Measurements from ENCODE around the gene TPK1. TPM values are rescaled to one million over a fixed set of nuclear protein-coding genes. Genes with fewer than 3 reads are reported as not detected.

The TPK1 gene
- total RNA-seq (1 to 10 TPM; 7.4 to 8.8 (median 7.9) TPM), polyA plus RNA-seq (5.5 TPM)
- long read RNA-seq, donor 1, partial matches to known transcripts: 1 of 12 reads
- long read RNA-seq, donor 1, other reads (novel, unspliced or antisense): 8 of 12 reads
- long read RNA-seq, donor 2, partial matches to known transcripts: 1 of 4 reads
- long read RNA-seq, donor 2, other reads (novel, unspliced or antisense): 3 of 4 reads
- long read RNA-seq, donor 3, partial matches to known transcripts: 1 of 10 reads
- long read RNA-seq, donor 3, other reads (novel, unspliced or antisense): 7 of 10 reads
- long read RNA-seq, donor 4, partial matches to known transcripts: 1 of 7 reads
- long read RNA-seq, donor 4, other reads (novel, unspliced or antisense): 2 of 7 reads

GRCh38 chr7:144835652-144836544 lies at the start of gene TPK1:
TPK1 (minus strand) TSS chr7:144836053; CDS start chr7:144835602, 451 bp downstream.
- Histone ChIP-seq H3K4me1 (ENCODE audit: control insufficient read depth, insufficient read depth, low read length) (no peaks in the 10 kb centered on the region), H3K9me3 (ENCODE audit: control insufficient read depth, low read length) (no peaks in the 10 kb centered on the region), H3K27ac (ENCODE audit: low read length) (peak within 1 kb of the TSS; percentile 100), H3K27me3 (ENCODE audit: control insufficient read depth, insufficient read depth) (no peaks in the 10 kb centered on the region), H3K4me3 (ENCODE audit: low read length) (peak within 1 kb of the TSS; percentile 83)
- WGBS: 7% methylated on average over 81 of the region's 81 CpGs
- ATAC-seq (peak; percentile 97 to 98), DNase-seq (peak; percentile 95 to 98 (median 97))
- intact Hi-C loops (cut with DNase I): no loop called here

- Histone ChIP-seq H3K27me3 (ENCODE audit: control insufficient read depth, insufficient read depth) (no peaks in the 10 kb centered on the region), H3K9me3 (ENCODE audit: control insufficient read depth, low read length) (no peaks in the 10 kb centered on the region), H3K27ac (ENCODE audit: low read length) (no peak overlapping the region), H3K4me3 (ENCODE audit: low read length) (no peak overlapping the region), H3K4me1 (ENCODE audit: control insufficient read depth, insufficient read depth, low read length) (no peaks in the 10 kb centered on the region)
- no peak for ATAC-seq
- no peak for DNase-seq
- intact Hi-C loops (cut with DNase I): no loop called here
- 76% methylated on average over 6 of the region's 6 CpGs for WGBS
Measured at GRCh38 chr7:144885478-144885877, 49.6 kb upstream of the TPK1 start.

- Histone ChIP-seq H3K9me3 (ENCODE audit: control insufficient read depth, low read length) (no peaks in the 10 kb centered on the region), H3K27me3 (ENCODE audit: control insufficient read depth, insufficient read depth) (no peaks in the 10 kb centered on the region), H3K4me3 (ENCODE audit: low read length) (no peak overlapping the region), H3K4me1 (ENCODE audit: control insufficient read depth, insufficient read depth, low read length) (no peaks in the 10 kb centered on the region), H3K27ac (ENCODE audit: low read length) (no peak overlapping the region)
- no peak for DNase-seq
- ATAC-seq: no peak
- 27% methylated on average over 2 of the region's 2 CpGs for WGBS
- intact Hi-C loops (cut with DNase I): no loop called here
Measured at GRCh38 chr7:144884896-144885295, 49.0 kb upstream of the TPK1 start.

- 80% methylated on average over 13 of the region's 13 CpGs for WGBS
- Histone ChIP-seq H3K9me3 (ENCODE audit: control insufficient read depth, low read length) (no peaks in the 10 kb centered on the region), H3K4me1 (ENCODE audit: control insufficient read depth, insufficient read depth, low read length) (no peaks in the 10 kb centered on the region), H3K4me3 (ENCODE audit: low read length) (no peak overlapping the region), H3K27me3 (ENCODE audit: control insufficient read depth, insufficient read depth) (no peaks in the 10 kb centered on the region), H3K27ac (ENCODE audit: low read length) (no peak overlapping the region)
- no peak for ATAC-seq
- intact Hi-C loops (cut with DNase I): no loop called here
- no peak for DNase-seq
Measured at GRCh38 chr7:144873316-144873845, 37.5 kb upstream of the TPK1 start.

GRCh38 chr7:144869082-144869481 lies 33.2 kb upstream of the TPK1 start:
- intact Hi-C loops (cut with DNase I): no loop called here
- no peak overlapping the region for H3K27ac ChIP-seq (ENCODE audit: low read length)
- 70% methylated on average over 8 of the region's 8 CpGs for WGBS
- H3K4me1 ChIP-seq (ENCODE audit: control insufficient read depth, insufficient read depth, low read length): no peaks in the 10 kb centered on the region
- ATAC-seq (no peak), DNase-seq (no peak)
- no peaks in the 10 kb centered on the region for H3K9me3 ChIP-seq (ENCODE audit: control insufficient read depth, low read length)
- no peaks in the 10 kb centered on the region for H3K27me3 ChIP-seq (ENCODE audit: control insufficient read depth, insufficient read depth)
- H3K4me3 ChIP-seq (ENCODE audit: low read length): no peak overlapping the region

- Histone ChIP-seq H3K27me3 (ENCODE audit: control insufficient read depth, insufficient read depth) (no peaks in the 10 kb centered on the region), H3K4me1 (ENCODE audit: control insufficient read depth, insufficient read depth, low read length) (no peaks in the 10 kb centered on the region), H3K9me3 (ENCODE audit: control insufficient read depth, low read length) (no peaks in the 10 kb centered on the region), H3K4me3 (ENCODE audit: low read length) (no peak overlapping the region), H3K27ac (ENCODE audit: low read length) (no peak overlapping the region)
- ATAC-seq (no peak), DNase-seq (no peak)
- intact Hi-C loops (cut with DNase I): no loop called here
- WGBS: 82% methylated on average over 3 of the region's 3 CpGs
Measured at GRCh38 chr7:144866189-144866588, 30.3 kb upstream of the TPK1 start.

- H3K4me3 ChIP-seq (ENCODE audit: low read length): no peak overlapping the region
- H3K27ac ChIP-seq (ENCODE audit: low read length): no peak overlapping the region
- H3K27me3 ChIP-seq (ENCODE audit: control insufficient read depth, insufficient read depth): no peaks in the 10 kb centered on the region
- WGBS: 88% methylated on average over 5 of the region's 5 CpGs
- no peaks in the 10 kb centered on the region for H3K4me1 ChIP-seq (ENCODE audit: control insufficient read depth, insufficient read depth, low read length)
- no peak for DNase-seq
- no peaks in the 10 kb centered on the region for H3K9me3 ChIP-seq (ENCODE audit: control insufficient read depth, low read length)
- ATAC-seq: no peak
- intact Hi-C loops (cut with DNase I): no loop called here
Measured at GRCh38 chr7:144863320-144863647, 27.4 kb upstream of the TPK1 start.

- no peaks in the 10 kb centered on the region for H3K4me1 ChIP-seq (ENCODE audit: control insufficient read depth, insufficient read depth, low read length)
- ATAC-seq (no peak), DNase-seq (no peak)
- WGBS: 94% methylated on average over 2 of the region's 2 CpGs
- no peak overlapping the region for H3K27ac ChIP-seq (ENCODE audit: low read length)
- no peak overlapping the region for H3K4me3 ChIP-seq (ENCODE audit: low read length)
- H3K27me3 ChIP-seq (ENCODE audit: control insufficient read depth, insufficient read depth): no peaks in the 10 kb centered on the region
- no peaks in the 10 kb centered on the region for H3K9me3 ChIP-seq (ENCODE audit: control insufficient read depth, low read length)
- intact Hi-C loops (cut with DNase I): no loop called here
Measured at GRCh38 chr7:144862612-144863319, 26.9 kb upstream of the TPK1 start.

- Histone ChIP-seq H3K4me3 (ENCODE audit: low read length) (no peak overlapping the region), H3K27ac (ENCODE audit: low read length) (no peak overlapping the region), H3K27me3 (ENCODE audit: control insufficient read depth, insufficient read depth) (no peaks in the 10 kb centered on the region), H3K9me3 (ENCODE audit: control insufficient read depth, low read length) (no peaks in the 10 kb centered on the region), H3K4me1 (ENCODE audit: control insufficient read depth, insufficient read depth, low read length) (no peaks in the 10 kb centered on the region)
- ATAC-seq: no peak
- no peak for DNase-seq
- intact Hi-C loops (cut with DNase I): no loop called here
- 51% methylated on average over 3 of the region's 3 CpGs for WGBS
Measured at GRCh38 chr7:144859739-144860138, 23.9 kb upstream of the TPK1 start.

- no peak for DNase-seq
- H3K4me3 ChIP-seq (ENCODE audit: low read length): no peak overlapping the region
- ATAC-seq: no peak
- H3K4me1 ChIP-seq (ENCODE audit: control insufficient read depth, insufficient read depth, low read length): no peaks in the 10 kb centered on the region
- no peaks in the 10 kb centered on the region for H3K27me3 ChIP-seq (ENCODE audit: control insufficient read depth, insufficient read depth)
- WGBS: 47% methylated on average over 1 of the region's 1 CpG
- H3K27ac ChIP-seq (ENCODE audit: low read length): no peak overlapping the region
- H3K9me3 ChIP-seq (ENCODE audit: control insufficient read depth, low read length): no peaks in the 10 kb centered on the region
- intact Hi-C loops (cut with DNase I): no loop called here
Measured at GRCh38 chr7:144857463-144857862, 21.6 kb upstream of the TPK1 start.
